ENCODE measurements around the gene NLK. TPM values are rescaled to one million over a fixed set of nuclear protein-coding genes. Genes with fewer than 3 reads are reported as not detected.
A peak's percentile ranks its signal among the peaks of the same experiment; 100 is the strongest.

NLK gene
- total and polyA plus RNA-seq, 8 donors: 9.8 to 16.7 (median 13.5) TPM

DNA sequence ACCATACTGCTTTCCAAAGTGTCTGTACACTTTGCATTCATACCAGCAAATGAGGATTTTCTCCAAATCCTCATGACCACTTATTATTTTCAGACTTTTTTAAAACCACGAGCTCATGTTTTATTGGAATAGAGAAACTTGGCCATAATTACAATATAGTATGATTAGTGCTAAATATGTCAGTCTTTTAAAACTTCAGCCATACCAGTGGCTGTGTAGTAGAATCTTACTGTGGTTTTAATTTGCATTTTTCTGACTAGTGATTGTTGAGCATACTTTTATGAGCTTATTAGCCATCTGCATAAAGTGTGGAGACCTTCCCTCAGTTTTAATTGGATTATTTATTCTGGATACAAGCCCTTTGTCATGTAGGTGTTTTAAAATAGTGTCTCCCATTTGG, 57.8 kb downstream of the NLK start:
- intact Hi-C loops (cut with DNase I): no loop called here
- FAIRE-seq: no peak
- Histone ChIP-seq H3K4me3 (no peak overlapping the region), H3K4me1 (peaks cover 14 to 24% (median 18%) of the 10 kb centered on the region in 3 donors), H3K27me3 (no peaks in the 10 kb centered on the region), H3K9me3 (no peaks in the 10 kb centered on the region), H3K27ac (no peak overlapping the region), H3K36me3 (no peaks in the 10 kb centered on the region)
- no peak for DNase-seq
- TF ChIP-seq, protein P1, sequence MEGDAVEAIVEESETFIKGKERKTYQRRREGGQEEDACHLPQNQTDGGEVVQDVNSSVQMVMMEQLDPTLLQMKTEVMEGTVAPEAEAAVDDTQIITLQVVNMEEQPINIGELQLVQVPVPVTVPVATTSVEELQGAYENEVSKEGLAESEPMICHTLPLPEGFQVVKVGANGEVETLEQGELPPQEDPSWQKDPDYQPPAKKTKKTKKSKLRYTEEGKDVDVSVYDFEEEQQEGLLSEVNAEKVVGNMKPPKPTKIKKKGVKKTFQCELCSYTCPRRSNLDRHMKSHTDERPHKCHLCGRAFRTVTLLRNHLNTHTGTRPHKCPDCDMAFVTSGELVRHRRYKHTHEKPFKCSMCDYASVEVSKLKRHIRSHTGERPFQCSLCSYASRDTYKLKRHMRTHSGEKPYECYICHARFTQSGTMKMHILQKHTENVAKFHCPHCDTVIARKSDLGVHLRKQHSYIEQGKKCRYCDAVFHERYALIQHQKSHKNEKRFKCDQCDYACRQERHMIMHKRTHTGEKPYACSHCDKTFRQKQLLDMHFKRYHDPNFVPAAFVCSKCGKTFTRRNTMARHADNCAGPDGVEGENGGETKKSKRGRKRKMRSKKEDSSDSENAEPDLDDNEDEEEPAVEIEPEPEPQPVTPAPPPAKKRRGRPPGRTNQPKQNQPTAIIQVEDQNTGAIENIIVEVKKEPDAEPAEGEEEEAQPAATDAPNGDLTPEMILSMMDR (IDR thresholded peaks at IDR 0.05): no peak
- no peak for ATAC-seq
- 85 to 86% methylated on average over 1 of the region's 1 CpG for WGBS, 2 donors

- no peak for DNase-seq
- ATAC-seq: peak in 2 of 4 donors; percentile 14 to 18
- intact Hi-C loops (cut with DNase I): no loop called here
- Histone ChIP-seq H3K9me3 (no peaks in the 10 kb centered on the region), H3K4me3 (no peak overlapping the region), H3K4me1 (peaks cover 14 to 26% (median 22%) of the 10 kb centered on the region in 3 donors), H3K27me3 (no peaks in the 10 kb centered on the region), H3K36me3 (no peaks in the 10 kb centered on the region), H3K27ac (no peak overlapping the region)
- FAIRE-seq: no peak
- TF ChIP-seq, protein P1 (IDR thresholded peaks at IDR 0.05): no peak
- 25 to 42% methylated on average over 1 of the region's 1 CpG for WGBS, 2 donors
These were observed 58.5 kb downstream of the NLK start for GRCh38 chr17:28100936-28101335.

- intact Hi-C loops (cut with DNase I): no loop called here
- Histone ChIP-seq H3K9me3 (no peaks in the 10 kb centered on the region), H3K27ac (no peak overlapping the region), H3K4me3 (no peak overlapping the region), H3K27me3 (no peaks in the 10 kb centered on the region), H3K36me3 (no peaks in the 10 kb centered on the region), H3K4me1 (peaks cover 14 to 24% (median 21%) of the 10 kb centered on the region in 3 donors)
- DNase-seq (no peak), FAIRE-seq (no peak), ATAC-seq (no peak)
- TF ChIP-seq, protein P1 (IDR thresholded peaks at IDR 0.05): no peak
These were observed 59.4 kb downstream of the NLK start for GRCh38 chr17:28101919-28102318.

GRCh38 chr17:28105501-28105900, 63.0 kb downstream of the NLK start:
- FAIRE-seq (no peak), ATAC-seq (peak in 3 of 4 donors; percentile 26 to 45 (median 34)), DNase-seq (no peak)
- no peaks in the 10 kb centered on the region for H3K36me3 ChIP-seq
- peaks cover 6 to 10% (median 8%) of the 10 kb centered on the region in 3 donors for H3K4me1 ChIP-seq
- no peak overlapping the region for H3K27ac ChIP-seq
- 33 to 43% methylated on average over 1 of the region's 1 CpG for WGBS, 2 donors
- no peak overlapping the region for H3K4me3 ChIP-seq
- TF ChIP-seq, protein P1 (IDR thresholded peaks at IDR 0.05): no peak
- intact Hi-C loops (cut with DNase I): no loop called here
- no peaks in the 10 kb centered on the region for H3K27me3 ChIP-seq
- H3K9me3 ChIP-seq: no peaks in the 10 kb centered on the region

- H3K9me3 ChIP-seq: no peaks in the 10 kb centered on the region
- H3K27ac ChIP-seq: no peak overlapping the region
- TF ChIP-seq, protein P1 (IDR thresholded peaks at IDR 0.05): no peak
- H3K36me3 ChIP-seq: no peaks in the 10 kb centered on the region
- 100% methylated on average over 1 of the region's 1 CpG for WGBS, 2 donors
- no peak overlapping the region for H3K4me3 ChIP-seq
- H3K27me3 ChIP-seq: no peaks in the 10 kb centered on the region
- ATAC-seq (no peak), FAIRE-seq (peak; percentile 9), DNase-seq (no peak)
- H3K4me1 ChIP-seq: peaks cover 0 to 13% (median 8%) of the 10 kb centered on the region in 3 donors
- intact Hi-C loops (cut with DNase I): no loop called here
These were observed 67.7 kb downstream of the NLK start for GRCh38 chr17:28110184-28110583.
